ENCODE results near the gene CIROP. TPM values are rescaled to one million over a fixed set of nuclear protein-coding genes. Genes with fewer than 3 reads are reported as not detected.

CIROP gene
- total and polyA plus RNA-seq, 4 donors: 0.18 TPM; not detected in 3

DNA sequence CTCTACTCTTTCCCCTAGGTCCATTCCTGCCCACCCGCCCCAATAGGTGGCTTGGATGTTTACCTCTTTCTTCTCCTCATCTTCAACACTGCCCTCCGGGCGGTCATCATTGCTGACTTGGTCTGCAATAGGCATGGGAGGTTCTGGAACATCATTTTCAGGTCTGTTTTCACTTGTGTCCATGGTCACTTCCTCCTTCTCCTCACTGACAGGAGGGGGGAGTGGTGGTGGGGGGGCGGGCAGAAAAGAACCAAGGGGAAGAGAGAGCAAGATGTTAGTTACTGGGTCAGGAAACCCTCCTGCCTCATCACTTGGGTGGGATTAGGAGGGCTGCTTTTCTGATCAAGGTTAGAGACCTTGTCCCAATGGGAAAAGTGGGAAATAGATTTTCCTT lies 35.4 kb downstream of the CIROP start:
- ATAC-seq (ENCODE audit: low FRiP score) (no peak), DNase-seq (no peak)
- intact Hi-C loops (cut with DNase I): loop anchor here in 1 of 2 donors (5.0 kb wide), 1 partner anchor 38 kb away; no protein-coding TSS in a partner anchor
- peaks cover 4 to 7% of the 10 kb centered on the region in 2 donors for H3K36me3 ChIP-seq (ENCODE audit: control insufficient read depth in 1 of 2, insufficient read depth in 2 of 2, low read length in 1 of 2)
- H3K9me3 ChIP-seq (ENCODE audit: control insufficient read depth, low read length): no peaks in the 10 kb centered on the region
- 77 to 85% methylated on average over 3 to 4 of the region's 4 CpGs for WGBS, 2 donors
- H3K4me3 ChIP-seq (ENCODE audit: low read length in 2 of 2): no peak overlapping the region
- no peak overlapping the region for H3K27ac ChIP-seq (ENCODE audit: low read depth in 1 of 2, low read length in 2 of 2)
- H3K27me3 ChIP-seq (ENCODE audit: control insufficient read depth in 1 of 2, insufficient read depth in 2 of 2, low read length in 1 of 2): no peaks in the 10 kb centered on the region
- H3K4me1 ChIP-seq (ENCODE audit: control insufficient read depth in 1 of 2, insufficient read depth in 2 of 2, low read length in 2 of 2): no peaks in the 10 kb centered on the region

DNA sequence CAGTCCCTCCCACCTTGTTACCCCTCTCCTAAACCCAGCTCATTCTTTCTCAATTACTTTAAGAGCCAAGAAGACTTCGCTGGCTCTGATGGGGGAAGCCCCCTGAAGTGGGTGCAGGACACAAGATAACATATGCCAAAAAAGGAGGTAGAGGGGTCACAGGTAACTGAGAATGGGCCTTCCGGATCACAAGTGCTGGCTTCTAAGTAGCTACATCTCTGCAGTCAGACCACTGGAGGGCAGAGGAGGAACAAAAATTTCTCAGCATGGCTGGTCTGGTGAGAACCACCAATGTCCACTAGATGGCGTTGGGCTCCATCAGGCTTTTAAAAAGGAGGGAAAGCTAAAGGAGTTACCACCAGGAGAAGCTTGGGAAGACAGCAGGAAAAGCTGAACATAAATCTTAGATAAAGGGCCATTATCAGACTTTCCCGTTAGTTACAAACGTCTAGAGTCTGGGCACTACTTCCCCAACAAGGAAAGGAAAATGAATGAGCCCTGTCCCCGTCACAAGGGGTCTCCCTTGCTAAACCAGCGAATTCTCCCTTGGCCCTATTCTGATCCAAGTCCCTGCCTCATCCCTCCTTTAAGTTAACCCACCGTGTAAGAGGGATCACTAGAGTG lies 35.9 kb downstream of the CIROP start:
- Histone ChIP-seq H3K27ac (ENCODE audit: low read depth in 1 of 2, low read length in 2 of 2) (no peak overlapping the region), H3K4me1 (ENCODE audit: control insufficient read depth in 1 of 2, insufficient read depth in 2 of 2, low read length in 2 of 2) (no peaks in the 10 kb centered on the region), H3K27me3 (ENCODE audit: control insufficient read depth in 1 of 2, insufficient read depth in 2 of 2, low read length in 1 of 2) (no peaks in the 10 kb centered on the region), H3K36me3 (ENCODE audit: control insufficient read depth in 1 of 2, insufficient read depth in 2 of 2, low read length in 1 of 2) (peaks cover 4 to 7% of the 10 kb centered on the region in 2 donors), H3K4me3 (ENCODE audit: low read length in 2 of 2) (no peak overlapping the region), H3K9me3 (ENCODE audit: control insufficient read depth, low read length) (no peaks in the 10 kb centered on the region)
- ATAC-seq (ENCODE audit: low FRiP score): peak; percentile 88
- DNase-seq: peak; percentile 79 to 82
- WGBS, 2 donors: 21 to 27% methylated on average over 8 of the region's 8 CpGs
- intact Hi-C loops (cut with DNase I): loop anchor here in 1 of 2 donors (5.0 kb wide), 1 partner anchor 38 kb away; no protein-coding TSS in a partner anchor

DNA sequence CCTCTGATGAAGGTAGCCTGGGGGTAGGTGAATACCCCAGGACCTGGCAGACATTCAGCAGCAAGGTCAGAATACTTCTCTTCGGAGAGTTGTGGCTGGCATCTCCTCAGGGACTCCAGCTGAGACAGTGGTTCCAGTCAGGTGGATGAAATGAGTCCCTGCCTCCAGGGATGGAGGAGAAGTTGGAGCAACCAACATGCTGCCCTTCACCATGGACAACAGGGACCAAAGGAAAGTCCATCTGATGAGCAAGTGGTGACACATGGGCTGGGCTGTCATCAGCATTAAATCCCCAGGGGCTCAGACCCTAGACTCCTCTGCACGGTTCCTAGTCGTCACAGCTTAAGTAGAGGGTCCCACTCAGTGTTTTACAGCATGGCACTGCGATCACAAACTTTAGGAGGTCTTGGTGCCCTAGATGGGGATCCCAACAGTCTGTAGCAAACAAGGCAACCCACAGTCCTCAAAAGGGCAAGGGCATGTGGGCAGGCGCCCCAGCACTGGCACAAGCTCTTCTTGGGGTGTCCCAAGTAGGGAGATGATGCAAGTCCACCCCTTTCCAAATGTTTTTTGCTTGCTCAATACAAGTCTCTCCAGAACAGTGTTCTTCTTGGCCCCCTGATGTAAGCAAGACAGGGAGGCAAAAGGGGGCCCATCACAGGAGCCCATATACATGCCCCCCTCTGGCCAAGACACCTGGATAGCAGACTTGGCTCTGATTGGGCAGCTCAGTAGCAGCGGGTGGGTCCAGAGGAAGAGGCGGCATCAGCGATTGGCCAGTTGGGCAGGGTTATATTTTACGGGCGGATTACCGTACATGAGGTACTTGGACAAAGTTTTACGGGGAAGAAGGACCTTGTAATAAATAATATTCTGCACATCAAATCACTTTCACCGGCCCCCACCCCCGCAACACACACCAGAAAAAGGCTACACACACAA lies 36.7 kb downstream of the CIROP start:
- Histone ChIP-seq H3K27me3 (ENCODE audit: control insufficient read depth in 1 of 2, insufficient read depth in 2 of 2, low read length in 1 of 2) (no peaks in the 10 kb centered on the region), H3K4me1 (ENCODE audit: control insufficient read depth in 1 of 2, insufficient read depth in 2 of 2, low read length in 2 of 2) (no peaks in the 10 kb centered on the region), H3K27ac (ENCODE audit: low read depth in 1 of 2, low read length in 2 of 2) (no peak overlapping the region), H3K9me3 (ENCODE audit: control insufficient read depth, low read length) (no peaks in the 10 kb centered on the region), H3K36me3 (ENCODE audit: control insufficient read depth in 1 of 2, insufficient read depth in 2 of 2, low read length in 1 of 2) (peaks cover 4 to 10% of the 10 kb centered on the region in 2 donors), H3K4me3 (ENCODE audit: low read length in 2 of 2) (no peak overlapping the region)
- intact Hi-C loops (cut with DNase I): loop anchor here in 1 of 2 donors (5.0 kb wide), 1 partner anchor 39 kb away; no protein-coding TSS in a partner anchor
- ATAC-seq (ENCODE audit: low FRiP score) (no peak), DNase-seq (no peak)
- WGBS, 2 donors: 66 to 70% methylated on average over 14 of the region's 14 CpGs

- H3K27ac ChIP-seq (ENCODE audit: low read depth in 1 of 2, low read length in 2 of 2): no peak overlapping the region
- intact Hi-C loops (cut with DNase I): loop anchor here in 1 of 2 donors (5.0 kb wide), 1 partner anchor 40 kb away; no protein-coding TSS in a partner anchor
- H3K4me3 ChIP-seq (ENCODE audit: low read length in 2 of 2): no peak overlapping the region
- H3K4me1 ChIP-seq (ENCODE audit: control insufficient read depth in 1 of 2, insufficient read depth in 2 of 2, low read length in 2 of 2): peaks cover 0 to 3% of the 10 kb centered on the region in 2 donors
- no peaks in the 10 kb centered on the region for H3K27me3 ChIP-seq (ENCODE audit: control insufficient read depth in 1 of 2, insufficient read depth in 2 of 2, low read length in 1 of 2)
- H3K36me3 ChIP-seq (ENCODE audit: control insufficient read depth in 1 of 2, insufficient read depth in 2 of 2, low read length in 1 of 2): peaks cover 6 to 13% of the 10 kb centered on the region in 2 donors
- no peaks in the 10 kb centered on the region for H3K9me3 ChIP-seq (ENCODE audit: control insufficient read depth, low read length)
- DNase-seq (no peak), ATAC-seq (ENCODE audit: low FRiP score) (no peak)
- WGBS, 2 donors: 82% methylated on average over 23 of the region's 23 CpGs
These were observed 37.7 kb downstream of the CIROP start for GRCh38 chr14:23066855-23067744.

DNA sequence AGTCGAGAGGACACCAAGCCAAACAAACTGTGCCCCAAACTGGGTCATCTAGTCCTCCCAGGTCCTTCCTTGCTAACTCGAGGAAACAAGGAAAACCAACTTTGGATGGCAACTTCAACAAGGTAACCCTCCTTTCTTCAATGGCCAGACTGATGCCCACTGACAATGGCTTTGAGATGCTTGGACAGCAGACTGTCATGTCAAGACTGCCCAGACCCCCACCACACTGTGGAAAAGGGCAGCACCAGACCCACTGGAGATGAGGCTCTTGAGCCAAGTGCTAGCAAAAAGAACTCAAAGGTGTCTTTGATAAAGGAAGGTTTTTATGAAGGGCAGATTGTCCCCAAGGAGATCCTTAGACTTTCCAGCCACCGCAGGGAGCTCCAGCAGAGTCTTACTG lies 38.4 kb downstream of the CIROP start:
- intact Hi-C loops (cut with DNase I): loop anchor here in 1 of 2 donors (5.0 kb wide), 1 partner anchor 41 kb away; no protein-coding TSS in a partner anchor
- no peak overlapping the region for H3K4me3 ChIP-seq (ENCODE audit: low read length in 2 of 2)
- H3K27me3 ChIP-seq (ENCODE audit: control insufficient read depth in 1 of 2, insufficient read depth in 2 of 2, low read length in 1 of 2): no peaks in the 10 kb centered on the region
- peaks cover 6 to 13% of the 10 kb centered on the region in 2 donors for H3K36me3 ChIP-seq (ENCODE audit: control insufficient read depth in 1 of 2, insufficient read depth in 2 of 2, low read length in 1 of 2)
- no peak overlapping the region for H3K27ac ChIP-seq (ENCODE audit: low read depth in 1 of 2, low read length in 2 of 2)
- ATAC-seq (ENCODE audit: low FRiP score): no peak
- DNase-seq: no peak
- H3K4me1 ChIP-seq (ENCODE audit: control insufficient read depth in 1 of 2, insufficient read depth in 2 of 2, low read length in 2 of 2): peaks cover 0 to 3% of the 10 kb centered on the region in 2 donors
- H3K9me3 ChIP-seq (ENCODE audit: control insufficient read depth, low read length): no peaks in the 10 kb centered on the region
- 80 to 89% methylated on average over 3 of the region's 3 CpGs for WGBS, 2 donors

GRCh38 chr14:23063601-23064000 lies 41.2 kb downstream of the CIROP start:
- H3K4me3 ChIP-seq (ENCODE audit: low read length in 2 of 2): no peak overlapping the region
- peaks cover 6 to 15% of the 10 kb centered on the region in 2 donors for H3K36me3 ChIP-seq (ENCODE audit: control insufficient read depth in 1 of 2, insufficient read depth in 2 of 2, low read length in 1 of 2)
- no peak overlapping the region for H3K27ac ChIP-seq (ENCODE audit: low read depth in 1 of 2, low read length in 2 of 2)
- no peak for DNase-seq
- ATAC-seq (ENCODE audit: low FRiP score): no peak
- WGBS, 2 donors: 88 to 90% methylated on average over 5 of the region's 5 CpGs
- intact Hi-C loops (cut with DNase I): no loop called here
- H3K27me3 ChIP-seq (ENCODE audit: control insufficient read depth in 1 of 2, insufficient read depth in 2 of 2, low read length in 1 of 2): no peaks in the 10 kb centered on the region
- no peaks in the 10 kb centered on the region for H3K9me3 ChIP-seq (ENCODE audit: control insufficient read depth, low read length)
- peaks cover 0 to 3% of the 10 kb centered on the region in 2 donors for H3K4me1 ChIP-seq (ENCODE audit: control insufficient read depth in 1 of 2, insufficient read depth in 2 of 2, low read length in 2 of 2)

DNA sequence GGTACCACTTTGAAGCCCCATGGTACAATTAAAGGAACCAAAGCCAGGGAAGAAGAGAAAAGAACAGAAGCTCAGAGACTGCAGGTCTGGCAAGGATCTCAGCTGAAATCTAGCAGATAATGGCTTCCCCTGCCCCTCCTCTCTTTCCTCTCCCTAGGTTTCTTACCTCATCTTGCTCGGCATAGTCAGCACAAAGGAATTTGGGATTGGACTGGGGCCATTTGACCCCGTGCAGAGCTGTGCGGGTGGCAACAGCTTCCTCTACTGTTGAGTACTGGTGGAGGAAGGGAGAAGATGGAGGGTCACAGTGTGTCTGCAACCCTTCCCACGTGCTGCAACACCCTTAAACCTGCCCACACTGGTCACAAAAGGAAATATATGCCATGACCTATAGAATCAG lies 42.8 kb downstream of the CIROP start:
- no peaks in the 10 kb centered on the region for H3K9me3 ChIP-seq (ENCODE audit: control insufficient read depth, low read length)
- H3K27me3 ChIP-seq (ENCODE audit: control insufficient read depth in 1 of 2, insufficient read depth in 2 of 2, low read length in 1 of 2): no peaks in the 10 kb centered on the region
- peak overlapping the region in 1 of 2 donors; percentile 25 for H3K27ac ChIP-seq (ENCODE audit: low read depth in 1 of 2, low read length in 2 of 2)
- WGBS, 2 donors: 3 to 7% methylated on average over 4 of the region's 4 CpGs
- H3K4me3 ChIP-seq (ENCODE audit: low read length in 2 of 2): no peak overlapping the region
- ATAC-seq (ENCODE audit: low FRiP score) (no peak), DNase-seq (peak; percentile 80 to 86)
- H3K36me3 ChIP-seq (ENCODE audit: control insufficient read depth in 1 of 2, insufficient read depth in 2 of 2, low read length in 1 of 2): peaks cover 3 to 10% of the 10 kb centered on the region in 2 donors
- H3K4me1 ChIP-seq (ENCODE audit: control insufficient read depth in 1 of 2, insufficient read depth in 2 of 2, low read length in 2 of 2): peaks cover 0 to 3% of the 10 kb centered on the region in 2 donors
- intact Hi-C loops (cut with DNase I): no loop called here

All from aorta (tissue), 5 donors.